GM13976 (cell line): Measurements from ENCODE around the gene FAM53B.

Source experiments
- DNase-seq: peaks from one replicate; pipeline ENCODE4 v3.0.0; 2012; ENCODE audit warnings: low spot score
- CTCF ChIP-seq: IDR thresholded peaks from 2 replicates; pipeline ENCODE4 v1.5.1; 2012; ENCODE audit warnings: borderline replicate concordance, mild to moderate bottlenecking; ENCODE audit not compliant: insufficient read depth; ENCODE audit errors: extremely low read depth, missing control alignments, control extremely low read depth
- in situ Hi-C: fragments of 300-500 bp; cut with MboI; formaldehyde crosslinking; loops from one replicate; pipeline ENCODE4 v1.12.0; 2022; ENCODE audit warnings: low sequenced_read_pairs, mixed read lengths, inconsistent platforms; ENCODE audit not compliant: unreplicated experiment

Gene FAM53B

DNA sequence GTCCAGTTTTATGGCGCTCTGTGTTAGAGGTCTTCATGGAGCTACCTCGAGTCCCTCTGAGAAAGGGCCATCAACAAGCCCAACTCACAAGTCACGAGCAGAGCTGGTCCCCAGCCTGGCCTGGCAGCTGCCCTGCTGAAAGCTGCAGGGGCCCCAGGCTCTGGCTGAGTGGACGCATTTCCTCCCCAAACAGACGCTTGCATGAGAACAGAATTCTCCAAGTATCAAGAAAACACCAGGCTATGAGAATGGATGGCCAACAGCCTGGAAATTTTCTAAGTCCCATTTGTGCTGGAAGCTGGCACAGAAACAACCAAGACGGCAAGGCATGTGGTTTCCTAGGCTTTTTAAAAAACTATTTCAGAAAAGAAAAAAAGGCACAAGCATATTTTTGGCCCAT, 114.8 kb downstream of the FAM53B start:
- in situ Hi-C loops, result no loop called here

GRCh38 chr10:124628676-124629021, 115.5 kb downstream of the FAM53B start:
- in situ Hi-C loops, result no loop called here
- DNase-seq, result no peak
- no peak for TF ChIP-seq CTCF

More for the DNA sequence above, 114.8 kb downstream of the FAM53B start:
- TF ChIP-seq CTCF, result no peak
- DNase-seq, result no peak

GRCh38 chr10:124627866-124628675, 116.1 kb downstream of the FAM53B start:
- in situ Hi-C loops, result no loop called here
- no peak for TF ChIP-seq CTCF

DNA sequence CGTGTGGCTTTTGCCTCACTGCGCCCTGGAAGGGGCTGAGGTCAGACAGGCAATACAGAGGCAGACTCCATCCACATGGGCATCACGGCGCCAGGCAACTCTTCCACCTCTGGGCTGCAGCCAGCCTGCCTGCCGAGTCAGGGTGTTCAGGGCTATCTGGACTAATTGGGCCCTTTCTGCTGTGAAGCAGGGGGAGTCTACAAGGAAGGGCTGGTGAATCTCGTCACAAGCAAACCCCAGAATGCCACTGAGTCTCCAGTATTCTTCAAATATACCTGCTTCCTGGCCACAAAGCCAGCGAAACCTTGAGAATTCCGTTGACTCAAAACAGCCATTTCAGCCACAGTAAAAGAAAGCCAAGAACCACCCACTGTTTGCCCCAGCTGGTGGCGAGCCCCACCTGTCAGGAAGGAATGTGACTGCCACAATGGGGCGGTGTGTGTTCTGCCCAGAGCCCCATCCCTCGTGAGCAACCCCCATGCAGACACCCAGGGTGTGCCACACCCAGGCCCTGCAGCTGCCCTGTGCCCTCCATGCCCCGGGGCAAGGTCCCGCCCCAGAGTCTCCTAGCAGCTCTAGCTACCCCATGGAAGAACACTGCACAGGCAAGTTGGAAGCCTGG, 117.3 kb downstream of the FAM53B start:
- no peak for DNase-seq
- no peak for TF ChIP-seq CTCF
- in situ Hi-C loops, result no loop called here

More at GRCh38 chr10:124627866-124628675, 116.1 kb downstream of the FAM53B start:
- DNase-seq, result no peak

GRCh38 chr10:124625831-124626238, 118.3 kb downstream of the FAM53B start:
- TF ChIP-seq CTCF, result no peak
- DNase-seq, result no peak
- in situ Hi-C loops, result no loop called here

- no peak for TF ChIP-seq CTCF
- in situ Hi-C loops, result no loop called here
- no peak for DNase-seq
These were observed 119.3 kb downstream of the FAM53B start for GRCh38 chr10:124624895-124625294.
